Colonic mucosa (tissue), 4 donors: ENCODE measurements around the gene GPC1. TPM values are rescaled to one million over a fixed set of nuclear protein-coding genes. Genes with fewer than 3 reads are reported as not detected.

Experiments
- DNase-seq: peaks from one replicate; pipeline ENCODE4 v3.0.0-alpha.2; 2020
- H3K27ac ChIP-seq: fragments of 200-600 bp; one replicate; pipeline ENCODE4 v1.8.0; 2021
- H3K27me3 ChIP-seq: fragments of 200-600 bp; one replicate; pipeline ENCODE4 v1.8.0; 2021
- H3K36me3 ChIP-seq: fragments of 200-600 bp; one replicate; pipeline ENCODE4 v1.8.0; 2021
- H3K4me1 ChIP-seq: fragments of 200-600 bp; one replicate; pipeline ENCODE4 v1.8.0; 2021; ENCODE audit warnings: mild to moderate bottlenecking
- H3K4me3 ChIP-seq: fragments of 200-600 bp; one replicate; pipeline ENCODE4 v1.8.0; 2021
- H3K9ac ChIP-seq, 2 donors: one replicate each; pipeline ENCODE4 v1.7.0; 2013; ENCODE audit warnings: control low read depth in 2 of 2, low read depth in 2 of 2, low read length in 2 of 2
- H3K9me3 ChIP-seq: fragments of 200-600 bp; one replicate; pipeline ENCODE4 v1.8.0; 2021
- CTCF ChIP-seq: fragments of 200-600 bp; IDR thresholded peaks from one replicate; pipeline ENCODE4 v1.8.0; 2022; ENCODE audit warnings: antibody characterized with exemption, mild to moderate bottlenecking
- intact Hi-C: fragments of 100-400 bp; cut with DNase I; formaldehyde crosslinking; loops from one replicate; pipeline ENCODE4 v1.14.1; 2022
- total RNA-seq, 2 donors: library from RNA; stranded (reverse); fragmentation: NEBNext Ultra II Directional in 1 of 2; extraction: Animal tissue kit (Norgen Biotek cat#: 25700) in 1 of 2; gene quantifications; one replicate each; pipeline ENCODE4 v1.2.1, GENCODE V29; 2021
- donor health status: healthy.
- donor health status: DM: no; HTN: no; CAD: no.
- donor health status: DM: no; HTN: no; CAD: no.

GPC1 gene
- total RNA-seq, 2 donors from 2014 or later, result 19.0 to 23.1 TPM

DNA sequence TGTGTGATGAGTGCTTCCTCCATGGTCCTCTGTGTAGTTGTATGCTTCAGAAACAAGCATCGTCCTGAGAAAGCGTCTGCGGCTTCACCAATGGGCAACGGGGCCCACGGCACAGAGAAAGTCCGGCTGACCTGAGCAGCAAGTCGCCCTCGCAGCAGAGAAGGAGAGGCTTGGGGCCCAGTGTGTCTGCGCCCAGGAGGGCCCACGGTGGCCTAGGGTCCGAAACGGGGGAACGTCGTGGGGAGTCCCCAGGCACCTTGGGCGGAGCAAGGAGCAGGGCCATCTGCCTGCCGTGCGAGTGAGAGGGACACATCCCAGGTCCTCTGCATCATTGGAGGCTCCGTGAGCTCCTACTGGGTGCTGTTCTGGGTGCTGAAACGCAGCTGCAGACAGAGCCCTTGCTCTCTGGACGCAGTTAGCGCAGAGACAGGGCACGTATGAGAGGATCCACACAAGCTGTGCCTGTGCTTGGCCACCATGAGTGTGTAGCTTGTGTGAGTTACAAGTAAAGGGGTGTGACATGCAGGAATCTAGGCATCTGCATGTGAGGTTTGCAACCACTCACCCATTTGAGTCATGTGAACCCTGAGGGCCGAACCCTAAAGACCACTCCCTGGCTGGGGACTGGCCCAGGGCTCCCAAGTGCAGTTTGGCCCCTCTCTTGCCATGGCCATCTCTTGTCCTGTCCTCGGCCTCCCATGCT lies 10.6 kb downstream of the GPC1 start:
- Histone ChIP-seq H3K27ac (no peak overlapping the region), H3K36me3 (no peaks in the 10 kb centered on the region), H3K27me3 (no peaks in the 10 kb centered on the region), H3K9ac (no peak overlapping the region), H3K4me3 (no peak overlapping the region), H3K4me1 (no peaks in the 10 kb centered on the region), H3K9me3 (no peaks in the 10 kb centered on the region)
- no peak for DNase-seq
- intact Hi-C loops, result no loop called here
- TF ChIP-seq CTCF, result no peak

DNA sequence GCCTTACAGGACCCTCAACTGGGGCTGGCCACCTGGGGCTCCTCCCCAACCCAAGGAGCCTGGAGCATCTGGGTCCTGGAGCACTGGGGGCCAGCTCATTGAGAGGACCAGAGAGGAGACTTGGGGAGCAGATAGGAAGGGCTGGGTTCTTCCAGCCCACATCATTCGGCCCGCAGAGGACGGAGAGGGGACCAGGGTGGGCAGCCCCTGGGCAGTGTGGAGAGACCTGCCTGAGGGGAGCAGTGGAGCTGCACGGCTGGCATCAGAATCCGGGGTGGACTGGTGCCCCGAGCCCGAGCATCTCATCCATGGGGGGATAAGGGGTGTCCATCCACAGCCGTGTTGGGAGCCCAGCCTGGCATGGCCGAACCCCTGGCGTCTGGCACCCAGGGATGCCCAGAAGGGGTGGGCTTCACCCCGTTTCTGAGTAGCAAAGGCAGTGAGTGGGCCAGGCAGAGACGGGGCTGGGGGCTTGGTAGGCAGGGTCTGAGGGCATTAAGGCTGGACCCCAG lies 11.3 kb downstream of the GPC1 start:
- peaks cover 5% of the 10 kb centered on the region for H3K27me3 ChIP-seq
- H3K4me1 ChIP-seq, result no peaks in the 10 kb centered on the region
- H3K36me3 ChIP-seq, result no peaks in the 10 kb centered on the region
- no peak overlapping the region for H3K4me3 ChIP-seq
- H3K9ac ChIP-seq, result no peak overlapping the region
- no peak overlapping the region for H3K27ac ChIP-seq
- intact Hi-C loops, result no loop called here
- no peaks in the 10 kb centered on the region for H3K9me3 ChIP-seq
- DNase-seq, result no peak
- TF ChIP-seq CTCF, result no peak

- Histone ChIP-seq H3K9ac (no peak overlapping the region), H3K27ac (no peak overlapping the region), H3K36me3 (no peaks in the 10 kb centered on the region), H3K9me3 (no peaks in the 10 kb centered on the region), H3K4me3 (no peak overlapping the region), H3K27me3 (peaks cover 8% of the 10 kb centered on the region), H3K4me1 (no peaks in the 10 kb centered on the region)
- intact Hi-C loops, result no loop called here
- no peak for DNase-seq
- no peak for TF ChIP-seq CTCF
Observed at GRCh38 chr2:240447331-240447730, 11.9 kb downstream of the GPC1 start.

GRCh38 chr2:240447934-240448333 lies 12.5 kb downstream of the GPC1 start:
- intact Hi-C loops, result no loop called here
- DNase-seq, result no peak
- Histone ChIP-seq H3K27ac (no peak overlapping the region), H3K9ac (no peak overlapping the region), H3K4me3 (no peak overlapping the region), H3K4me1 (no peaks in the 10 kb centered on the region), H3K9me3 (no peaks in the 10 kb centered on the region), H3K27me3 (peaks cover 8% of the 10 kb centered on the region), H3K36me3 (no peaks in the 10 kb centered on the region)
- no peak for TF ChIP-seq CTCF

DNA sequence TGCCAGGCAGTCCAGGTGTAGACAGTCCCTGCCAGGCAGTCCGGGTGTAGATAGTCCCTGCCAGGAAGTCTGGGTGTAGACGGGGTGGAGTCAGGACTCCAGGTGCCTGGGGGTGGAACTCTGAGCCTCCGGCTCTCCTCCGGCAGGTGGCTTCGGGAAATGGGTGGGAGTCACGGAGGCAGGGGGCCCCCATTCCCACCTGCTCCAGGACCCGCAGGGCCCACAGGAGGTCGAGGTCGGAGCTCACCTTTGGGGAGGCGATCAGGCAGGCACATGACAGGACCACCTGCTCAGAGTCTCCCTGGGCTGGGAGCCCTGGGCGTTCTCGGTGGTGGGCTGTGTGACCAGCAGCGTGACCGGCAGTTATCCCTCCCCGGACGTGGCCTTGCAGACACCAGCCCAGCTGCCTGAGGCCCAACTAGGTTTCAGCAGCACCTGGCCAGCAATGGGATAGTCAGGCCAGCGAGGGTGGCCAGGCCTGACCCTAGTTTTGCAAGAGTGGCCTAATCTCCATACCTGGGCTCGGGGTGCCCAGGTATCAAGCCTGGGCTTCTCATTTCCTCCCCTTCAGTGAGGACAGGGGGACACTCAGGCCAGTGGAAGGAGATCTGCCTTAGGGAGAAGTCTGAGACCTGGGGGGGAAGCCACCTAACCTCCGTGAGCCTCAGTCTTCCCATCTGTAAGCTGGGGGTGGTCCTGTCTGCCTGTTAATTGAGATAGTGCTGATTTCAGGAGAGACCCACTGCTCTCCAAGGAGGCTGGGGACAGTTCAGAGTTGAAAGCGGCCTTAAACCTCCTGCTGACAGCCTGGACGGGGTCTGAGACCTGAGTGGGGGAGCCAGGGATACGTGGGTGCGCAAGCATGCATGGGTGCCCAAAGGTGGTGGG lies 13.2 kb downstream of the GPC1 start:
- no peak overlapping the region for H3K27ac ChIP-seq
- peaks cover 10% of the 10 kb centered on the region for H3K27me3 ChIP-seq
- no peaks in the 10 kb centered on the region for H3K36me3 ChIP-seq
- no peak overlapping the region for H3K4me3 ChIP-seq
- intact Hi-C loops, result no loop called here
- no peaks in the 10 kb centered on the region for H3K9me3 ChIP-seq
- no peak overlapping the region for H3K9ac ChIP-seq
- no peak for DNase-seq
- H3K4me1 ChIP-seq, result no peaks in the 10 kb centered on the region
- TF ChIP-seq CTCF, result no peak
